Astrocyte (in vitro differentiated cells and primary cell): ENCODE results near the gene HOXB2. TPM values are rescaled to one million over a fixed set of nuclear protein-coding genes. Genes with fewer than 3 reads are reported as not detected.

ENCODE experiments used
- DNase-seq: peaks from one replicate; pipeline ENCODE4 v3.0.0-alpha.2; 2010; ENCODE audit warnings: low read depth
- FAIRE-seq: peaks from 2 replicates; lab custom pipeline; 2011; peaks lifted over from hg19 to GRCh38; lab: Jason Lieb, UNC
- H2AFZ ChIP-seq: 2 replicates; pipeline ENCODE4 v1.6.0; 2012; ENCODE audit warnings: low read depth, low read length, inconsistent platforms
- H3K27ac ChIP-seq: 2 replicates; pipeline ENCODE4 v1.5.1; 2011; ENCODE audit warnings: low read depth, low read length, inconsistent platforms
- H3K27me3 ChIP-seq: 2 replicates; pipeline ENCODE4 v1.6.0; 2011; ENCODE audit warnings: low read length, inconsistent platforms; ENCODE audit not compliant: insufficient read depth
- H3K36me3 ChIP-seq: 2 replicates; pipeline ENCODE4 v1.5.1; 2011; ENCODE audit warnings: low read length, inconsistent platforms; ENCODE audit not compliant: insufficient read depth
- H3K4me1 ChIP-seq: 2 replicates; pipeline ENCODE4 v1.5.1; 2011; ENCODE audit warnings: low read length, inconsistent platforms; ENCODE audit not compliant: insufficient read depth
- H3K4me2 ChIP-seq: 2 replicates; pipeline ENCODE4 v1.6.0; 2012; ENCODE audit warnings: low read length, inconsistent platforms
- H3K4me3 ChIP-seq: 2 replicates; pipeline ENCODE4 v1.5.1; 2011; ENCODE audit warnings: low read depth, mild to moderate bottlenecking, low read length, inconsistent platforms; ENCODE audit not compliant: insufficient read depth
- H3K79me2 ChIP-seq: 2 replicates; pipeline ENCODE4 v1.6.0; 2012; ENCODE audit warnings: mild to moderate bottlenecking, low read length, inconsistent platforms; ENCODE audit not compliant: insufficient read depth
- H3K9ac ChIP-seq: 2 replicates; pipeline ENCODE4 v1.6.0; 2012; ENCODE audit warnings: mild to moderate bottlenecking, low read length, inconsistent platforms
- H3K9me3 ChIP-seq: 2 replicates; pipeline ENCODE4 v1.5.1; 2012; ENCODE audit warnings: low read depth, mild to moderate bottlenecking, low read length, inconsistent platforms; ENCODE audit not compliant: insufficient read depth
- H4K20me1 ChIP-seq: 2 replicates; pipeline ENCODE4 v1.6.0; 2012; ENCODE audit warnings: low read length, inconsistent platforms; ENCODE audit not compliant: insufficient read depth
- H3K27ac Mint-ChIP-seq: one replicate; pipeline ENCODE4 v1.8.0; 2021; ENCODE audit warnings: mild to moderate bottlenecking, mixed read lengths; ENCODE audit not compliant: unreplicated experiment
- H3K27me3 Mint-ChIP-seq: one replicate; pipeline ENCODE4 v1.8.0; 2021; ENCODE audit warnings: low read depth, mixed read lengths; ENCODE audit not compliant: unreplicated experiment
- H3K36me3 Mint-ChIP-seq: one replicate; pipeline ENCODE4 v1.8.0; 2021; ENCODE audit warnings: low read depth, mixed read lengths; ENCODE audit not compliant: unreplicated experiment
- H3K4me1 Mint-ChIP-seq: one replicate; pipeline ENCODE4 v1.8.0; 2021; ENCODE audit warnings: low read depth, mixed read lengths; ENCODE audit not compliant: unreplicated experiment
- H3K4me3 Mint-ChIP-seq: one replicate; pipeline ENCODE4 v1.8.0; 2021; ENCODE audit warnings: mild to moderate bottlenecking, moderate library complexity, mixed read lengths; ENCODE audit not compliant: unreplicated experiment
- H3K9me3 Mint-ChIP-seq: one replicate; pipeline ENCODE4 v1.8.0; 2021; ENCODE audit warnings: mild to moderate bottlenecking, mixed read lengths; ENCODE audit not compliant: unreplicated experiment
- EZH2 ChIP-seq: IDR thresholded peaks from 2 replicates; pipeline ENCODE4 v1.6.1; 2012; ENCODE audit warnings: mild to moderate bottlenecking, low read length, inconsistent platforms; ENCODE audit not compliant: insufficient read depth
- total RNA-seq: library from RNA; stranded (reverse); gene quantifications from 2 replicates; pipeline ENCODE4 v1.2.1, GENCODE V29; 2021
- TF ChIP-seq, protein P1 (sequence below): IDR thresholded peaks from 2 replicates; pipeline ENCODE4 v1.5.1; 2011; ENCODE audit warnings: low read depth, mild to moderate bottlenecking, inconsistent platforms, low read length, moderate library complexity; ENCODE audit not compliant: insufficient read depth

Gene HOXB2
- total RNA-seq, 1 donor from 2014 or later: 0.41 TPM

DNA sequence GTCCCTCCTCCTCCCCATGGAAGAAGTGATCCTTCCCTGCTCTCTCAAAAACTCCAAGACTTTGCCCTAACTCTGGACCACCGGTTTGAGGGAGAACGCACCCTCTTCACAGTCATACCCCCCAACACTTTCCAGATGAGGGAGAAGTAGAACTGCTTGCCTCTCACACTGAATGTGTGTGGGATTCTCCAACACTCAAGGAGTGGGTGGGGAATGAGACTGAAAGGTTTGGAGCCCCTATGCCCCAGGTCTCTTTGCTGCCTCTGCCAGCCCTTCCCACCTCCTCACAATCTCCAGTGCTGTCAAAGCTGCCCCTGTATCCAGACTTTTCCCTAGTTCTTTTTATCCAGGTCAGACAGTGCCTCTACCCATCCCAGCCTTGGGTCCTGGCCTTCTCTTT is 21.8 kb upstream of the HOXB2 start:
- Mint-ChIP-seq H3K27me3 (peaks cover 22% of the 10 kb centered on the region), H3K9me3 (peaks cover 16% of the 10 kb centered on the region), H3K4me1 (no peaks in the 10 kb centered on the region), H3K27ac (no peak overlapping the region), H3K4me3 (no peak overlapping the region), H3K36me3 (no peaks in the 10 kb centered on the region)
- peaks cover 3% of the 10 kb centered on the region for H4K20me1 ChIP-seq
- DNase-seq (no peak), FAIRE-seq (no peak)
- peak overlapping the region; percentile 65 for H3K27ac ChIP-seq
- no peak for TF ChIP-seq EZH2
- TF ChIP-seq, protein P1, sequence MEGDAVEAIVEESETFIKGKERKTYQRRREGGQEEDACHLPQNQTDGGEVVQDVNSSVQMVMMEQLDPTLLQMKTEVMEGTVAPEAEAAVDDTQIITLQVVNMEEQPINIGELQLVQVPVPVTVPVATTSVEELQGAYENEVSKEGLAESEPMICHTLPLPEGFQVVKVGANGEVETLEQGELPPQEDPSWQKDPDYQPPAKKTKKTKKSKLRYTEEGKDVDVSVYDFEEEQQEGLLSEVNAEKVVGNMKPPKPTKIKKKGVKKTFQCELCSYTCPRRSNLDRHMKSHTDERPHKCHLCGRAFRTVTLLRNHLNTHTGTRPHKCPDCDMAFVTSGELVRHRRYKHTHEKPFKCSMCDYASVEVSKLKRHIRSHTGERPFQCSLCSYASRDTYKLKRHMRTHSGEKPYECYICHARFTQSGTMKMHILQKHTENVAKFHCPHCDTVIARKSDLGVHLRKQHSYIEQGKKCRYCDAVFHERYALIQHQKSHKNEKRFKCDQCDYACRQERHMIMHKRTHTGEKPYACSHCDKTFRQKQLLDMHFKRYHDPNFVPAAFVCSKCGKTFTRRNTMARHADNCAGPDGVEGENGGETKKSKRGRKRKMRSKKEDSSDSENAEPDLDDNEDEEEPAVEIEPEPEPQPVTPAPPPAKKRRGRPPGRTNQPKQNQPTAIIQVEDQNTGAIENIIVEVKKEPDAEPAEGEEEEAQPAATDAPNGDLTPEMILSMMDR: no peak
- H3K36me3 ChIP-seq: no peaks in the 10 kb centered on the region
- H2AFZ ChIP-seq: no peak overlapping the region
- peaks cover 89% of the 10 kb centered on the region for H3K27me3 ChIP-seq
- H3K4me2 ChIP-seq: peak overlapping the region; percentile 86
- peak overlapping the region; percentile 62 for H3K9ac ChIP-seq
- peaks cover 95% of the 10 kb centered on the region for H3K79me2 ChIP-seq
- peaks cover 22% of the 10 kb centered on the region for H3K4me1 ChIP-seq
- H3K4me3 ChIP-seq: no peak overlapping the region
- H3K9me3 ChIP-seq: no peaks in the 10 kb centered on the region

DNA sequence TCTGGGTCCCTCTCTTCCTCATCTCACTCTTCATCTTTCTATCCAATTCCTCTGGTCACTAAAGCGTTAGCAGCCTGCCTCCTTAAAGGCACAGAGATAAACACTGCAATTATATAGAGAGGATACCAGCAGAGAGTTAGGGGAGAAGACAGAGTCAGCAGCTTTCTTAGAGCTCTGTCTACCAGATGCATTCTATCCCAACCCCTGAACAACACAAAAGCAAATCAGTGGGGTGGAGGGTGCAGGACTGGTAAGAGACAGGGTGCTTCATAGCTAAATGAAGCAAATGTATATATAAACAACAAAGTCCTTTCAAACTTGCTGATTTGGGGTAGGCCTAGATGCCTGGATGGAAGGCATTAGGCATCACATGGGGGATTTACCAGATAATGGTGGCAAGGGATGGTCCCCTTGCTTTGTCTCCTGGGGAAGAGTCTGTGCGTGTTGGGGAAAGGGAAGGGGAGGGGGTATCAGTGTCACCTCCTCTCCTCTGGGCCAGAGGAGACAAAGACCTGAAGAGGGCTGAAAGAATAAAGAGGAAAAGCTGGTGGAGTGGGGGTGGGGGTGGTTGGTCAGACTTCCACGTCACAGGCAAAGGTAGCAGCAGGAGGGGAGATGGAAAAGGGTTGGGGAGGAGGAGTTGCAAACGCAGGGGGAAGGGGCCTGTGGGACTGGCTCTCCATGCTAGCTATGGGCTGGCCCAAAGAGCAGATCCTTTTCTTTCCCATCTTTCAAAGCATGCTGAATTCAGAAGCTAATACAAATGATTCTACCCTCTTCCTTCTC is 21.2 kb upstream of the HOXB2 start:
- H3K79me2 ChIP-seq: peaks cover 95% of the 10 kb centered on the region
- H3K4me1 Mint-ChIP-seq: no peaks in the 10 kb centered on the region
- H3K27me3 ChIP-seq: peaks cover 89% of the 10 kb centered on the region
- H4K20me1 ChIP-seq: peaks cover 9% of the 10 kb centered on the region
- peak overlapping the region; percentile 86 for H3K4me2 ChIP-seq
- no peaks in the 10 kb centered on the region for H3K36me3 Mint-ChIP-seq
- H3K27ac Mint-ChIP-seq: no peak overlapping the region
- H3K27ac ChIP-seq: peak overlapping the region; percentile 65
- DNase-seq (no peak), FAIRE-seq (no peak)
- H3K27me3 Mint-ChIP-seq: peaks cover 28% of the 10 kb centered on the region
- H3K9me3 ChIP-seq: no peaks in the 10 kb centered on the region
- H3K9me3 Mint-ChIP-seq: peaks cover 16% of the 10 kb centered on the region
- H3K4me3 ChIP-seq: no peak overlapping the region
- peak overlapping the region; percentile 76 for H3K9ac ChIP-seq
- no peak for TF ChIP-seq EZH2
- TF ChIP-seq, protein P1: no peak
- H3K36me3 ChIP-seq: no peaks in the 10 kb centered on the region
- no peak overlapping the region for H3K4me3 Mint-ChIP-seq
- H3K4me1 ChIP-seq: peaks cover 26% of the 10 kb centered on the region
- H2AFZ ChIP-seq: no peak overlapping the region

DNA sequence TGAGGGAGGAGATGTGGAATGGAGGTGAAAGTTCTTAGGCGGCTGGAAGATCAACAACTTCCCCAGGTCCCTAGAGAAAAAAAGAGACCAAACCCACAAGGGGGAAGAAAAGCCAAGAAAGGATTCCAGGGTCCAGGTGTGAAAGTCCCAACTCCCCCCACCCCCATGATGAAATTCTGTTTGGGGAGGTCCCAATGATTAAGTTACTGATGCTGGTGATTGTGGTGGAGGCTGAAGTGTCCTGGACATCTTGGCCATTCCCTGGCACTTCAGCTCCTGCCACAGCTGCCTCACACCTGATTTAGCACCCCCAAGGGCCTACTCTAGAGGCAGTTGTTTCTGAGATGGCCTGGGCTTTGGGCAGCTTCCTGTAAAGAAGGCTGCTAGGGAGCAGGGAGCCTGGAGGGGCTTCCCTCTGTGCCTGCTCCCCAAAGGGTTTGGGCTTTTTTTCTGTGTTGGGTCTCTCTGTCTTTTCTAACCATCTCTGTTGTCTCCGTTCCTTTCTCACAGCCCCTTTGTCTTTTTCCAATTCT is 20.2 kb upstream of the HOXB2 start:
- Histone ChIP-seq H3K4me2 (peak overlapping the region; percentile 86), H3K27ac (peak overlapping the region; percentile 65), H3K9ac (peak overlapping the region; percentile 76), H3K36me3 (no peaks in the 10 kb centered on the region), H3K4me3 (peak overlapping the region; percentile 34), H3K9me3 (no peaks in the 10 kb centered on the region), H4K20me1 (peaks cover 9% of the 10 kb centered on the region), H3K79me2 (peaks cover 94% of the 10 kb centered on the region), H3K4me1 (peaks cover 23% of the 10 kb centered on the region), H2AFZ (no peak overlapping the region), H3K27me3 (peaks cover 85% of the 10 kb centered on the region)
- H3K27ac Mint-ChIP-seq: no peak overlapping the region
- DNase-seq (no peak), FAIRE-seq (no peak)
- TF ChIP-seq, protein P1: no peak
- no peak for TF ChIP-seq EZH2
- no peak overlapping the region for H3K4me3 Mint-ChIP-seq
- no peaks in the 10 kb centered on the region for H3K4me1 Mint-ChIP-seq
- H3K27me3 Mint-ChIP-seq: peaks cover 38% of the 10 kb centered on the region
- no peaks in the 10 kb centered on the region for H3K36me3 Mint-ChIP-seq
- peaks cover 20% of the 10 kb centered on the region for H3K9me3 Mint-ChIP-seq
